Epithelial cell of proximal tubule (primary cell): ENCODE measurements around the gene NKAIN2. TPM values are rescaled to one million over a fixed set of nuclear protein-coding genes. Genes with fewer than 3 reads are reported as not detected.

ENCODE experiments used
- DNase-seq: peaks from one replicate; pipeline ENCODE4 v3.0.0-alpha.2; 2011; ENCODE audit warnings: low read depth
- H3K4me3 ChIP-seq: 2 replicates; pipeline ENCODE4 v1.5.1; 2011; ENCODE audit warnings: low read depth, mild to moderate bottlenecking, low read length
- total RNA-seq: library from RNA; depleted of rRNA; stranded (reverse); fragments of >200 nt; gene quantifications from 2 replicates; pipeline ENCODE4 v1.2.3, GENCODE V29; 2015
- TF ChIP-seq, protein P1 (sequence below): conservative IDR thresholded peaks from 2 replicates; pipeline ENCODE4 v1.5.1; 2012; ENCODE audit warnings: low read depth, mild to moderate bottlenecking, low read length

Gene NKAIN2
- total RNA-seq, 1 donor from 2014 or later = under 0.01 TPM

GRCh38 chr6:124530926-124531325 lies 727.3 kb downstream of the NKAIN2 start:
- no peak overlapping the region for H3K4me3 ChIP-seq
- DNase-seq = no peak
- TF ChIP-seq, protein P1, sequence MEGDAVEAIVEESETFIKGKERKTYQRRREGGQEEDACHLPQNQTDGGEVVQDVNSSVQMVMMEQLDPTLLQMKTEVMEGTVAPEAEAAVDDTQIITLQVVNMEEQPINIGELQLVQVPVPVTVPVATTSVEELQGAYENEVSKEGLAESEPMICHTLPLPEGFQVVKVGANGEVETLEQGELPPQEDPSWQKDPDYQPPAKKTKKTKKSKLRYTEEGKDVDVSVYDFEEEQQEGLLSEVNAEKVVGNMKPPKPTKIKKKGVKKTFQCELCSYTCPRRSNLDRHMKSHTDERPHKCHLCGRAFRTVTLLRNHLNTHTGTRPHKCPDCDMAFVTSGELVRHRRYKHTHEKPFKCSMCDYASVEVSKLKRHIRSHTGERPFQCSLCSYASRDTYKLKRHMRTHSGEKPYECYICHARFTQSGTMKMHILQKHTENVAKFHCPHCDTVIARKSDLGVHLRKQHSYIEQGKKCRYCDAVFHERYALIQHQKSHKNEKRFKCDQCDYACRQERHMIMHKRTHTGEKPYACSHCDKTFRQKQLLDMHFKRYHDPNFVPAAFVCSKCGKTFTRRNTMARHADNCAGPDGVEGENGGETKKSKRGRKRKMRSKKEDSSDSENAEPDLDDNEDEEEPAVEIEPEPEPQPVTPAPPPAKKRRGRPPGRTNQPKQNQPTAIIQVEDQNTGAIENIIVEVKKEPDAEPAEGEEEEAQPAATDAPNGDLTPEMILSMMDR = no peak

GRCh38 chr6:124535299-124535698 lies 731.6 kb downstream of the NKAIN2 start:
- H3K4me3 ChIP-seq = no peak overlapping the region
- no peak for DNase-seq
- TF ChIP-seq, protein P1 = no peak

GRCh38 chr6:124535746-124536145 lies 732.1 kb downstream of the NKAIN2 start:
- TF ChIP-seq, protein P1 = no peak
- peak; percentile 38 for DNase-seq
- no peak overlapping the region for H3K4me3 ChIP-seq

DNA sequence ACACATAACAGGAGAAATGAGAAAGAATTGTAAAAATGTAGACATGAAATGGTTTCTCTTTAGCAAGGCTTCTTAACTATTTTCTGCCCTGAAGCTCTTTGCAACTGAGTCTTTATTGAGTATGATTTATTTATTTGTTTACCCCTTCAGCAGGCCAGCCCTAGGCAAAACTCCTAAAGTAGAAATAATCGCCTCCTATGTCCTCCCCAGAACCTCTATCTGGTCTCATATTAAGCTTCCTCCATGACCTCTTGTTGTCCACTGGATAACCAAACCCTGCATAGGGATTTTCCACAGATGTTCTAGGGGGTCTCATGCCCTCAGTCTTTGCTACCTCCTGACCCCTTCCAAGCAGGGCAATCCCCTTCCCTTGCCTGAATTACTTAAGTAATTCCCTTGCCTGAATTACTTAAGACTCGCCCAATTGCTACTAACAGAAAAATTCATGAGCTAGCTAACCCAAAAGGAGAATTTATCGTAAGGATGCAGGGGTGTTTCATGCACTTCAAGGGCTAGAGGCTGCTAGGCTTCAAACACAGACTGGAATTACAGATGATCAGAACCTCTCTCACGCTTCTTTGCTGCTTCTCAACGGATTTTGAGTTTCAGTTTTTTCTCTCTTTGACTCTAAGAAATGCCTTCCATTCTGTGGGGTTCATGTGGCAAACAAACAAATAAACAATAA lies 732.6 kb downstream of the NKAIN2 start:
- TF ChIP-seq, protein P1 = no peak
- no peak for DNase-seq
- H3K4me3 ChIP-seq = no peak overlapping the region

- TF ChIP-seq, protein P1 = no peak
- H3K4me3 ChIP-seq = no peak overlapping the region
- DNase-seq = no peak
Observed at GRCh38 chr6:124536842-124537191, 733.2 kb downstream of the NKAIN2 start.

DNA sequence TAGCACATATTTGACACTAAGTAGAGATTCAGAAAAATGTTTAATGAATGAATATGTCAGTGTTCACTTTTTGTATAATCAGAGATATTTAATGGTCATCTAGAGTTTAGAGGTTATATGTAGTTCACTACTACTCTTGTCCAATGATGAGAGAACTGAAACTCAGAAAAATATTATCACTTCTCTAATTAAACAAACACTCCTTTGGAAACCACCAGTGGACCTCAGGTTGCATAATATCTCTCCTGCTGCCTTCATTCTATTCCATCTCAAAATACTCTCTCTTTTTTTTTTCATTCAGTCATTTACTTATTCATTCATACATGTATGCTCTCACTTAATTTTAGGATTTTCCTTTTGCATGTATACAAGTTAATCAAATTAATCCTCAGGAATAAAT lies 735.4 kb downstream of the NKAIN2 start:
- no peak overlapping the region for H3K4me3 ChIP-seq
- TF ChIP-seq, protein P1 = no peak
- no peak for DNase-seq

- no peak overlapping the region for H3K4me3 ChIP-seq
- no peak for DNase-seq
- TF ChIP-seq, protein P1 = no peak
Observed at GRCh38 chr6:124541573-124541972, 737.9 kb downstream of the NKAIN2 start.
